K562 (cell line): ENCODE measurements around the gene LMX1B. TPM values are rescaled to one million over a fixed set of nuclear protein-coding genes. Genes with fewer than 3 reads are reported as not detected.

Experiments
- ATAC-seq: fragments of 200-7000 bp; cut with Tn5 transposase; 3 replicates; pipeline ENCODE4 v1.9.1; 2020; ENCODE audit warnings: moderate library complexity
- BruUV-seq: library from RNA; stranded (reverse); fragments of 400-500 nt; replicated peaks from 2 replicates; lab custom pipeline; 2021; lab: Mats Ljungman, UMichigan
- CTCF ChIA-PET: fragments of 300-600 bp; formaldehyde crosslinking; extraction: SDS; loops from one replicate; lab custom pipeline; 2021; ENCODE audit warnings: low intra/inter-chr PET ratio; lab: Yijun Ruan, JAX
- POLR2A ChIA-PET: fragments of 300-600, 350-650 bp; sonication (Branson Sonifier 250); formaldehyde crosslinking; extraction: SDS; loops from one replicate; lab custom pipeline; 2021; ENCODE audit warnings: antibody characterized with exemption, inconsistent platforms; lab: Yijun Ruan, JAX
- DNase-seq, 4 experiments: peaks; one replicate each; pipeline versions ENCODE4 v3.0.0 to v3.0.0-alpha.2; 2011 to 2018; ENCODE audit warnings: low spot score in 3 of 4, mixed read lengths in 3 of 4; ENCODE audit errors: extremely low read depth in 1 of 4
- FAIRE-seq: peaks from 2 replicates; lab custom pipeline; 2011; peaks lifted over from hg19 to GRCh38; lab: Jason Lieb, UNC
- H2AFZ ChIP-seq: 2 replicates; pipeline ENCODE4 v1.6.0; 2011; ENCODE audit warnings: low read depth, low read length, control low read depth, inconsistent platforms
- H3K27ac ChIP-seq: fragments of 200-600 bp; 3 replicates; pipeline ENCODE4 v1.8.0; 2011; ENCODE audit warnings: low read depth, mild to moderate bottlenecking, control low read depth, inconsistent platforms, low read length, moderate library complexity, mixed read lengths; ENCODE audit errors: extremely low read depth
- H3K27me3 ChIP-seq, 2 experiments: fragments of 300-600 bp in 1 of 2; 2 replicates in 1 of 2; 3 replicates in 1 of 2; pipeline versions ENCODE4 v1.6.0 to v1.8.0; 2011; ENCODE audit warnings: inconsistent platforms in 2 of 2, low read length in 2 of 2, mild to moderate bottlenecking in 1 of 2, mixed read lengths in 1 of 2, moderate library complexity in 1 of 2; ENCODE audit not compliant: control insufficient read depth in 2 of 2, insufficient read depth in 2 of 2
- H3K36me3 ChIP-seq: fragments of 300-600 bp; 3 replicates; pipeline ENCODE4 v1.8.0; 2011; ENCODE audit warnings: mild to moderate bottlenecking, low read length, inconsistent platforms; ENCODE audit not compliant: control insufficient read depth, insufficient read depth
- H3K4me1 ChIP-seq, 2 experiments: fragments of 200-600 bp in 1 of 2; replicated peaks in 1 of 2; 2 replicates in 1 of 2; 3 replicates in 1 of 2; pipeline versions ENCODE4 v1.5.1 to v1.8.0; 2011; ENCODE audit warnings: inconsistent platforms in 2 of 2, low read length in 2 of 2, mild to moderate bottlenecking in 1 of 2, mixed read lengths in 1 of 2, moderate library complexity in 1 of 2; ENCODE audit not compliant: control insufficient read depth in 2 of 2, insufficient read depth in 2 of 2
- H3K4me2 ChIP-seq: 2 replicates; pipeline ENCODE4 v1.6.1; 2011; ENCODE audit warnings: low read length, control low read depth, inconsistent platforms, mixed read lengths; ENCODE audit not compliant: insufficient read depth
- H3K4me3 ChIP-seq: fragments of 200-600 bp; sonication (generic), shearing (Covaris generic); 2 replicates; pipeline ENCODE4 v1.5.1; 2016; ENCODE audit warnings: control low read depth, inconsistent platforms
- H3K79me2 ChIP-seq: fragments of 200-600 bp; 3 replicates; pipeline ENCODE4 v1.8.0; 2011; ENCODE audit warnings: low read length, inconsistent platforms; ENCODE audit not compliant: control insufficient read depth, insufficient read depth
- H3K9ac ChIP-seq, 2 experiments: 2 replicates each; pipeline versions ENCODE4 v1.6.0 to v1.6.1; 2011; ENCODE audit warnings: low read depth in 2 of 2, low read length in 2 of 2, control low read depth in 1 of 2, inconsistent platforms in 1 of 2, mild to moderate bottlenecking in 1 of 2, mixed read lengths in 1 of 2; ENCODE audit not compliant: insufficient read depth in 1 of 2
- H3K9me1 ChIP-seq: one replicate; pipeline ENCODE4 v1.6.0; 2011; ENCODE audit warnings: inconsistent platforms, mild to moderate bottlenecking, low read length, moderate library complexity; ENCODE audit not compliant: control insufficient read depth, insufficient read depth
- H3K9me3 ChIP-seq: replicated peaks from 2 replicates; pipeline ENCODE4 v1.5.1; 2011; ENCODE audit warnings: low read depth, low read length, inconsistent platforms; ENCODE audit not compliant: control insufficient read depth, insufficient read depth
- H4K20me1 ChIP-seq: replicated peaks from 2 replicates; pipeline ENCODE4 v1.6.1; 2011; ENCODE audit warnings: low read length, inconsistent platforms, mixed read lengths; ENCODE audit not compliant: control insufficient read depth, insufficient read depth
- CHCHD3 ChIP-seq: fragments of 250-450 bp; sonication (Bioruptor Pico); IDR thresholded peaks from 2 replicates; pipeline ENCODE4 v2.1.2; 2022; ENCODE audit warnings: mild to moderate bottlenecking
- CHD2 ChIP-seq: IDR thresholded peaks from 2 replicates; pipeline ENCODE4 v1.6.1; 2011; ENCODE audit warnings: low read depth, low read length
- CLOCK ChIP-seq: fragments of 250-450 bp; sonication (Bioruptor Pico); IDR thresholded peaks from 2 replicates; pipeline ENCODE4 v1.4.0; 2020; ENCODE audit warnings: mild to moderate bottlenecking, moderate library complexity, borderline replicate concordance
- FIP1L1 ChIP-seq: fragments of 200-400 bp; formaldehyde crosslinking; IDR thresholded peaks from 2 replicates; pipeline ENCODE4 v1.6.1; 2018; ENCODE audit warnings: mild to moderate bottlenecking, low read depth, low read length; ENCODE audit not compliant: poor library complexity, severe bottlenecking
- STAT6 ChIP-seq: sonication (generic); formaldehyde crosslinking; IDR thresholded peaks from 2 replicates; pipeline ENCODE4 v1.8.1; 2023; ENCODE audit warnings: mild to moderate bottlenecking, missing genetic modification reagents
- TAF9B ChIP-seq: fragments of 450-650 bp; IDR thresholded peaks from 2 replicates; pipeline ENCODE4 v1.6.1; 2018; ENCODE audit warnings: mild to moderate bottlenecking; ENCODE audit not compliant: partially characterized antibody
- VEZF1 ChIP-seq: fragments of 200-800 bp; sonication (Bioruptor generic); IDR thresholded peaks from 2 replicates; pipeline ENCODE4 v1.6.1; 2017; ENCODE audit warnings: missing genetic modification characterization, missing compliant biosample characterization
- ZBTB12 ChIP-seq: fragments of 250-450 bp; sonication (Bioruptor Pico); IDR thresholded peaks from 2 replicates; pipeline ENCODE4 v1.4.0; 2020
- WGBS: fragments of 100-300 bp; shearing (Covaris generic); methylation state at CpG from one replicate; pipeline ENCODE4 v1.1.6; 2016; ENCODE audit warnings: low coverage, mixed read lengths; ENCODE audit not compliant: insufficient coverage; ENCODE audit errors: missing lambda C conversion rate; 5-methylcytosine and 5-hydroxymethylcytosine counted together
- in situ Hi-C: fragments of 300-500 bp; cut with MboI; formaldehyde crosslinking; loops from 4 replicates; pipeline ENCODE4 v1.15.0; 2018; ENCODE audit warnings: inconsistent platforms, mixed read lengths
- intact Hi-C: fragments of 100-400 bp; cut with micrococcal nuclease; formaldehyde crosslinking; loops from 2 replicates; pipeline ENCODE4 v1.14.2; 2022
- polyA plus RNA-seq, 8 experiments: library from polyadenylated mRNA; depleted of rRNA in 4 of 8; stranded (reverse) in 5 of 8; unstranded in 3 of 8; fragments of >200 nt; fragmentation: Nextera tagmentation in 2 of 8; fragmentation: Illumina TruSeq in 1 of 8; extraction: Ambion mirVana in 2 of 8; extraction: Trizol in 1 of 8; gene quantifications; 2 replicates each; pipeline versions ENCODE4 v1.2.1 to v1.2.3, GENCODE V29; 2011 to 2014; ENCODE audit warnings: inconsistent platforms in 1 of 8, missing spikeins in 1 of 8
- total RNA-seq, 7 experiments: library from RNA; depleted of rRNA in 6 of 7; stranded (reverse); fragments of >200 nt in 6 of 7; fragmentation: Illumina TruSeq in 2 of 7; extraction: Trizol in 2 of 7; gene quantifications; 2 replicates each; pipeline versions ENCODE4 v1.2.1 to v1.2.3, GENCODE V29; 2011 to 2021; ENCODE audit warnings: low replicate concordance in 1 of 7

The LMX1B gene
- total and polyA plus RNA-seq, 9 of the 15 experiments (the other 6 are each of a cell fraction or from before 2014, with no cell fraction given) = not detected

GRCh38 chr9:126617823-126618165 is 4.1 kb downstream of the LMX1B start:
- ATAC-seq (no peak), DNase-seq (peak; percentile 10 to 39 (median 34)), FAIRE-seq (no peak)
- in situ Hi-C loops (no loop called here), intact Hi-C loops (no loop called here)
- no peaks in the 10 kb centered on the region for H3K36me3 ChIP-seq
- no peak overlapping the region for H3K9ac ChIP-seq
- H4K20me1 ChIP-seq = no peaks in the 10 kb centered on the region
- WGBS = 10% methylated on average over 12 of the region's 12 CpGs
- H3K4me3 ChIP-seq = no peak overlapping the region
- H3K9me1 ChIP-seq = no peaks in the 10 kb centered on the region
- CTCF ChIA-PET = no interaction called here
- no peak overlapping the region for H3K4me2 ChIP-seq
- H3K27ac ChIP-seq = no peak overlapping the region
- H3K9me3 ChIP-seq = no peaks in the 10 kb centered on the region
- TF ChIP-seq STAT6 (CRISPR knock-in tag) = no peak
- TF ChIP-seq CHCHD3 = no peak
- no peak for TF ChIP-seq CHD2
- no peak for TF ChIP-seq CLOCK
- TF ChIP-seq TAF9B = no peak
- TF ChIP-seq VEZF1 (CRISPR knock-in tag) = peak; percentile 58
- no peak for TF ChIP-seq FIP1L1
- no peak for TF ChIP-seq ZBTB12 (CRISPR knock-in tag)
- no peak overlapping the region for H2AFZ ChIP-seq
- H3K79me2 ChIP-seq = no peaks in the 10 kb centered on the region
- BruUV-seq = no TSS peak
- POLR2A ChIA-PET = no interaction called here
- H3K4me1 ChIP-seq = peaks cover 0 to 13% of the 10 kb centered on the region in 2 experiments; a peak in 1 of 5 replicates
- H3K27me3 ChIP-seq = peaks cover 23 to 71% of the 10 kb centered on the region in 2 experiments; a peak in 4 of 5 replicates
